IMR-90 (cell line): Measurements from ENCODE around the gene SF3A2. TPM values are rescaled to one million over a fixed set of nuclear protein-coding genes. Genes with fewer than 3 reads are reported as not detected.

Experiments
- ATAC-seq: fragments of 200-7000 bp; cut with Tn5 transposase; 2 replicates; pipeline ENCODE4 v1.9.1; 2020; ENCODE audit warnings: low read depth, mild to moderate bottlenecking, moderate library complexity
- BruUV-seq: library from RNA; stranded (reverse); fragments of 400-500 nt; replicated peaks from 2 replicates; lab custom pipeline; 2021; lab: Mats Ljungman, UMichigan
- CTCF ChIA-PET: fragments of 300-600 bp; formaldehyde crosslinking; extraction: SDS; loops from one replicate; lab custom pipeline; 2021; ENCODE audit warnings: antibody characterized with exemption; lab: Yijun Ruan, JAX
- POLR2A ChIA-PET: fragments of 300-600 bp; sonication (Branson Sonifier 250); formaldehyde crosslinking; loops from one replicate; lab custom pipeline; 2022; ENCODE audit warnings: antibody characterized with exemption; ENCODE audit not compliant: unreplicated experiment; lab: Charles Lee
- DNase-seq: peaks from one replicate; pipeline ENCODE4 v3.0.0; 2013
- H2AFZ ChIP-seq: replicated peaks from 2 replicates; pipeline ENCODE3; 2013; ENCODE audit warnings: low read length, mild to moderate bottlenecking; ENCODE audit not compliant: poor library complexity
- H2AK5ac ChIP-seq: 2 replicates; pipeline ENCODE4 v1.6.1; 2013; ENCODE audit warnings: low read depth, low read length, inconsistent platforms
- H2AK9ac ChIP-seq: replicated peaks from 2 replicates; pipeline ENCODE3; 2013; ENCODE audit warnings: mild to moderate bottlenecking, low read depth, low read length, moderate library complexity; ENCODE audit not compliant: poor library complexity
- H2BK120ac ChIP-seq: 2 replicates; pipeline ENCODE4 v1.6.1; 2013; ENCODE audit warnings: low read depth, low read length, inconsistent platforms
- H2BK15ac ChIP-seq: 3 replicates; pipeline ENCODE4 v1.6.1; 2013; ENCODE audit warnings: low read depth, low read length, inconsistent platforms
- H2BK20ac ChIP-seq: 2 replicates; pipeline ENCODE4 v1.6.1; 2013; ENCODE audit warnings: low read depth, mild to moderate bottlenecking, inconsistent platforms, low read length, moderate library complexity
- H2BK5ac ChIP-seq: 2 replicates; pipeline ENCODE4 v1.6.1; 2013; ENCODE audit warnings: mild to moderate bottlenecking, low read depth, low read length, inconsistent platforms; ENCODE audit not compliant: poor library complexity, severe bottlenecking
- H3K14ac ChIP-seq: replicated peaks from 2 replicates; pipeline ENCODE4 v1.6.1; 2013; ENCODE audit warnings: low read depth, low read length, inconsistent platforms
- H3K18ac ChIP-seq: 2 replicates; pipeline ENCODE4 v1.6.1; 2013; ENCODE audit warnings: low read depth, low read length, control low read depth
- H3K23ac ChIP-seq: 2 replicates; pipeline ENCODE4 v1.6.1; 2013; ENCODE audit warnings: low read depth, low read length, inconsistent platforms
- H3K27ac ChIP-seq: 2 replicates; pipeline ENCODE4 v1.5.1; 2013; ENCODE audit warnings: mild to moderate bottlenecking, control low read depth, low read length; ENCODE audit not compliant: insufficient read depth
- H3K27me3 ChIP-seq: 2 replicates; pipeline ENCODE4 v1.6.1; 2013; ENCODE audit warnings: low read length; ENCODE audit not compliant: control insufficient read depth, insufficient read depth
- H3K36me3 ChIP-seq: 2 replicates; pipeline ENCODE4 v1.6.1; 2013; ENCODE audit warnings: low read length, mixed read lengths; ENCODE audit not compliant: control insufficient read depth, insufficient read depth
- H3K4ac ChIP-seq: 2 replicates; pipeline ENCODE4 v1.6.1; 2013; ENCODE audit warnings: low read depth, low read length, inconsistent platforms
- H3K4me1 ChIP-seq: 2 replicates; pipeline ENCODE4 v1.6.1; 2013; ENCODE audit warnings: low read length, mixed read lengths; ENCODE audit not compliant: control insufficient read depth, insufficient read depth
- H3K4me2 ChIP-seq: 2 replicates; pipeline ENCODE4 v1.6.1; 2013; ENCODE audit warnings: low read depth, mild to moderate bottlenecking, control low read depth, low read length, moderate library complexity
- H3K4me3 ChIP-seq: 2 replicates; pipeline ENCODE4 v1.5.1; 2013; ENCODE audit warnings: low read depth, mild to moderate bottlenecking, control low read depth, low read length, moderate library complexity; ENCODE audit not compliant: insufficient read depth
- H3K56ac ChIP-seq: 2 replicates; pipeline ENCODE4 v1.6.1; 2013; ENCODE audit warnings: low read length, inconsistent platforms; ENCODE audit not compliant: insufficient read depth; ENCODE audit errors: extremely low read depth
- H3K79me1 ChIP-seq, 2 experiments: 2 replicates each; pipeline ENCODE4 v1.6.1; 2013; ENCODE audit warnings: low read length in 2 of 2, inconsistent platforms in 1 of 2, low read depth in 1 of 2
- H3K9ac ChIP-seq: 2 replicates; pipeline ENCODE4 v1.6.1; 2013; ENCODE audit warnings: low read depth, low read length, control low read depth
- H3K9me1 ChIP-seq: 2 replicates; pipeline ENCODE4 v1.6.1; 2013; ENCODE audit warnings: low read length, inconsistent platforms; ENCODE audit not compliant: insufficient read depth
- H3K9me3 ChIP-seq: 2 replicates; pipeline ENCODE4 v1.6.1; 2013; ENCODE audit warnings: low read length; ENCODE audit not compliant: control insufficient read depth, insufficient read depth
- H4K20me1 ChIP-seq: 2 replicates; pipeline ENCODE4 v1.6.1; 2013; ENCODE audit warnings: low read length, inconsistent platforms; ENCODE audit not compliant: insufficient read depth
- H4K5ac ChIP-seq: 2 replicates; pipeline ENCODE4 v1.6.1; 2013; ENCODE audit warnings: mild to moderate bottlenecking, low read depth, low read length, control low read depth
- H4K8ac ChIP-seq, 2 experiments: 2 replicates each; pipeline ENCODE4 v1.6.1; 2013; ENCODE audit warnings: low read depth in 2 of 2, low read length in 2 of 2, control low read depth in 1 of 2, inconsistent platforms in 1 of 2
- H4K91ac ChIP-seq: 2 replicates; pipeline ENCODE4 v1.6.1; 2013; ENCODE audit warnings: low read depth, low read length, inconsistent platforms; ENCODE audit not compliant: insufficient read depth
- BHLHE40 ChIP-seq: fragments of 150-350 bp; IDR thresholded peaks from 2 replicates; pipeline ENCODE4 v1.6.1; 2016; ENCODE audit warnings: mild to moderate bottlenecking, low read depth, low read length
- CHD1 ChIP-seq: IDR thresholded peaks from 2 replicates; pipeline ENCODE4 v1.6.1; 2012; ENCODE audit warnings: low read depth, low read length, improper control_type of control experiment
- MAZ ChIP-seq: IDR thresholded peaks from 2 replicates; pipeline ENCODE4 v1.6.1; 2012; ENCODE audit warnings: low read depth, mild to moderate bottlenecking, low read length, improper control_type of control experiment, moderate library complexity, borderline replicate concordance
- WGBS, 2 experiments: methylation state at CpG; one replicate each; pipeline versions ENCODE4 v1.1.5 to v1.1.7; 2013; ENCODE audit warnings: missing lambda C conversion rate in 2 of 2; ENCODE audit not compliant: insufficient read length in 1 of 2; ENCODE audit errors: extremely low coverage in 2 of 2; 5-methylcytosine and 5-hydroxymethylcytosine counted together
- dilution Hi-C: fragments of 300-500 bp; cut with HindIII; formaldehyde crosslinking; loops from one replicate; pipeline ENCODE4 v1.14.3; 2018; ENCODE audit warnings: low sequenced_read_pairs; ENCODE audit not compliant: unreplicated experiment
- in situ Hi-C: fragments of 300-500 bp; cut with MboI; formaldehyde crosslinking; loops from 3 replicates; pipeline ENCODE4 v1.14.3; 2019; ENCODE audit warnings: low sequenced_read_pairs, inconsistent platforms, mixed read lengths
- intact Hi-C: fragments of 100-400 bp; cut with micrococcal nuclease; formaldehyde crosslinking; loops from 2 replicates; pipeline ENCODE4 v1.10.0; 2022
- polyA plus RNA-seq, 3 experiments: library from polyadenylated mRNA; depleted of rRNA; stranded (reverse); fragments of >200 nt; gene quantifications; 2 replicates each; pipeline ENCODE4 v1.2.3, GENCODE V29; 2012; ENCODE audit warnings: low replicate concordance in 1 of 3
- total RNA-seq: library from RNA; depleted of rRNA; stranded (reverse); fragments of >200 nt; gene quantifications from 2 replicates; pipeline ENCODE4 v1.2.3, GENCODE V29; 2012
- TF ChIP-seq, protein P1 (sequence below): conservative IDR thresholded peaks from 2 replicates; pipeline ENCODE4 v1.5.1; 2012; ENCODE audit warnings: mild to moderate bottlenecking, low read depth, low read length, improper control_type of control experiment

SF3A2 gene
- total and polyA plus RNA-seq, 2 of the 4 experiments (the other 2 are of a cell fraction) = 4.8 to 34.5 TPM

DNA sequence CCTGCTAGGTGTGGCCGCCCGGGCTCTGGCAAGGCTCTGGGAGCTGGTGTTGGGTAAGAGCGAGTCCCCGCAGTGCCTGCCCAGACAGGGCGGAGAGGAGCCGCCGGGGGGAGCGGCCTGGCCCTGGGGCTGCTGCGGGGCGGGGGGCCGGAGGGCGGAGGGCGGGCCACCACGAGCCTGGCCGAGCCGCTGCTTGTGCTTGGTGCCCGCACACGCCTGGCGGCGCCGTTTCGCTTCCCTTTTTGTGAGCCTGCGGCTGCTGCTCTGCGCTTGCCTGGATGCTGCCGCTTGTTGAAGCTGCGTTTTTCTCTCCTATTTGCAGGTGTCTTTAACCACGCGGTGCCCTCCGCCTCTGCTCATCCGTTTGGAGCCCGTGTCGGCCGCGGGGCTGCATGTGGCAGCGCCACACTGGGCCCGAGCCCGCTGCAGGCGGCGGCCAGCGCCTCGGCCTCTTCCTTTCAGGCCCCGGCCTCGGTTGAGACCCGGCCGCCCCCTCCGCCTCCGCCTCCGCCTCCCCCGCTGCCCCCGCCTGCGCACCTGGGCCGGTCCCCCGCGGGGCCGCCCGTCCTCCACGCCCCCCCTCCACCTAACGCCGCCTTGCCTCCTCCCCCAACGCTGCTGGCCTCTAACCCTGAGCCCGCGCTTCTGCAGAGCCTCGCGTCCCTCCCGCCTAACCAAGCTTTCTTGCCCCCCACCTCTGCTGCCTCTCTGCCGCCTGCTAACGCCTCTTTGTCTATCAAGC, 9.0 kb upstream of the SF3A2 start:
- no peak overlapping the region for H2AFZ ChIP-seq
- H3K4me3 ChIP-seq = no peak overlapping the region
- H3K4ac ChIP-seq = no peak overlapping the region
- H3K14ac ChIP-seq = no peak overlapping the region
- ChIA-PET CTCF (no interaction called here), POLR2A (no interaction called here)
- no TSS peak for BruUV-seq
- no peak overlapping the region for H4K8ac ChIP-seq
- no peaks in the 10 kb centered on the region for H3K4me1 ChIP-seq
- H2BK120ac ChIP-seq = no peak overlapping the region
- H3K27ac ChIP-seq = no peak overlapping the region
- peaks cover 9 to 29% of the 10 kb centered on the region in 2 experiments for H3K79me1 ChIP-seq
- H3K23ac ChIP-seq = no peak overlapping the region
- no peak overlapping the region for H3K9ac ChIP-seq
- no peaks in the 10 kb centered on the region for H3K9me3 ChIP-seq
- ATAC-seq (no peak), DNase-seq (no peak)
- no peak overlapping the region for H3K4me2 ChIP-seq
- dilution Hi-C loops = no loop called here
- TF ChIP-seq MAZ = no peak
- TF ChIP-seq CHD1 = no peak
- no peak for TF ChIP-seq BHLHE40
- TF ChIP-seq, protein P1, sequence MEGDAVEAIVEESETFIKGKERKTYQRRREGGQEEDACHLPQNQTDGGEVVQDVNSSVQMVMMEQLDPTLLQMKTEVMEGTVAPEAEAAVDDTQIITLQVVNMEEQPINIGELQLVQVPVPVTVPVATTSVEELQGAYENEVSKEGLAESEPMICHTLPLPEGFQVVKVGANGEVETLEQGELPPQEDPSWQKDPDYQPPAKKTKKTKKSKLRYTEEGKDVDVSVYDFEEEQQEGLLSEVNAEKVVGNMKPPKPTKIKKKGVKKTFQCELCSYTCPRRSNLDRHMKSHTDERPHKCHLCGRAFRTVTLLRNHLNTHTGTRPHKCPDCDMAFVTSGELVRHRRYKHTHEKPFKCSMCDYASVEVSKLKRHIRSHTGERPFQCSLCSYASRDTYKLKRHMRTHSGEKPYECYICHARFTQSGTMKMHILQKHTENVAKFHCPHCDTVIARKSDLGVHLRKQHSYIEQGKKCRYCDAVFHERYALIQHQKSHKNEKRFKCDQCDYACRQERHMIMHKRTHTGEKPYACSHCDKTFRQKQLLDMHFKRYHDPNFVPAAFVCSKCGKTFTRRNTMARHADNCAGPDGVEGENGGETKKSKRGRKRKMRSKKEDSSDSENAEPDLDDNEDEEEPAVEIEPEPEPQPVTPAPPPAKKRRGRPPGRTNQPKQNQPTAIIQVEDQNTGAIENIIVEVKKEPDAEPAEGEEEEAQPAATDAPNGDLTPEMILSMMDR = no peak
- no peak overlapping the region for H3K18ac ChIP-seq
- 91% methylated on average over 22 of the region's 67 CpGs; no CpG with 5 or more reads in 1 of the 2 experiments for WGBS, 2 experiments
- in situ Hi-C loops = no loop called here
- no peaks in the 10 kb centered on the region for H3K9me1 ChIP-seq
- no peaks in the 10 kb centered on the region for H3K27me3 ChIP-seq
- peaks cover 76% of the 10 kb centered on the region for H3K36me3 ChIP-seq
- H4K91ac ChIP-seq = no peak overlapping the region
- H3K56ac ChIP-seq = no peak overlapping the region
- no peak overlapping the region for H4K5ac ChIP-seq
- peaks cover 24% of the 10 kb centered on the region for H4K20me1 ChIP-seq
- no peak overlapping the region for H2AK9ac ChIP-seq
- intact Hi-C loops = no loop called here
- no peak overlapping the region for H2AK5ac ChIP-seq
- H2BK20ac ChIP-seq = no peak overlapping the region
- no peak overlapping the region for H2BK15ac ChIP-seq
- no peak overlapping the region for H2BK5ac ChIP-seq
